PC-9 (cell line): ENCODE data around the gene MLF2. TPM values are rescaled to one million over a fixed set of nuclear protein-coding genes. Genes with fewer than 3 reads are reported as not detected.

Source experiments
- BruUV-seq: library from RNA; stranded (reverse); fragments of 400-500 nt; replicated peaks from 2 replicates; lab custom pipeline; 2021; lab: Mats Ljungman, UMichigan
- CTCF ChIA-PET: fragments of 300-600 bp; sonication (Branson Sonifier 250); formaldehyde crosslinking; loops from one replicate; lab custom pipeline; 2022; ENCODE audit warnings: antibody characterized with exemption; lab: Charles Lee
- POLR2A ChIA-PET: fragments of 300-600 bp; sonication (Branson Sonifier 250); formaldehyde crosslinking; loops from one replicate; lab custom pipeline; 2022; ENCODE audit warnings: antibody characterized with exemption; ENCODE audit not compliant: unreplicated experiment; lab: Charles Lee
- DNase-seq, 2 experiments: peaks; one replicate each; pipeline versions ENCODE4 v3.0.0 to v3.0.0-alpha.2; 2015 to 2022; ENCODE audit warnings: mixed read lengths in 1 of 2
- H2AFZ ChIP-seq: fragments of 200-600 bp; sonication (generic); 2 replicates; pipeline ENCODE4 v1.8.1; 2017; ENCODE audit warnings: antibody characterized with exemption
- H3F3A ChIP-seq: fragments of 200-600 bp; sonication (generic); 2 replicates; pipeline ENCODE4 v1.8.1; 2017; ENCODE audit warnings: antibody characterized with exemption, mild to moderate bottlenecking, low read depth; ENCODE audit not compliant: insufficient read depth
- H3K27ac ChIP-seq: fragments of 200-600 bp; sonication (generic); 2 replicates; pipeline ENCODE4 v1.6.1; 2016; ENCODE audit warnings: mixed run types
- H3K27me3 ChIP-seq: fragments of 200-600 bp; sonication (generic); 2 replicates; pipeline ENCODE4 v1.6.1; 2016; ENCODE audit warnings: low read depth, mixed run types; ENCODE audit not compliant: insufficient read depth
- H3K36me3 ChIP-seq: fragments of 200-600 bp; sonication (generic); 2 replicates; pipeline ENCODE4 v1.6.1; 2016; ENCODE audit warnings: low read depth, mixed run types
- H3K4me1 ChIP-seq: fragments of 200-600 bp; sonication (generic); replicated peaks from 2 replicates; pipeline ENCODE4 v1.6.1; 2016; ENCODE audit warnings: mixed run types; ENCODE audit not compliant: insufficient read depth
- H3K4me2 ChIP-seq: fragments of 200-600 bp; sonication (generic); 2 replicates; pipeline ENCODE4 v1.6.1; 2017; ENCODE audit warnings: mixed run types
- H3K4me3 ChIP-seq: fragments of 200-600 bp; sonication (generic); 2 replicates; pipeline ENCODE4 v1.6.1; 2016; ENCODE audit warnings: mixed run types
- H3K79me2 ChIP-seq: fragments of 200-600 bp; sonication (generic); 2 replicates; pipeline ENCODE4 v1.6.1; 2017; ENCODE audit warnings: low read depth, mixed run types
- H3K9me2 ChIP-seq: fragments of 200-600 bp; sonication (generic); 2 replicates; pipeline ENCODE4 v1.8.1; 2017; ENCODE audit warnings: mild to moderate bottlenecking; ENCODE audit not compliant: insufficient read depth
- H3K9me3 ChIP-seq: fragments of 200-600 bp; sonication (generic); 2 replicates; pipeline ENCODE4 v1.8.1; 2016; ENCODE audit warnings: low read depth; ENCODE audit not compliant: insufficient read depth
- H4K20me1 ChIP-seq: fragments of 200-600 bp; sonication (generic); 2 replicates; pipeline ENCODE4 v1.8.1; 2017; ENCODE audit not compliant: insufficient read depth
- EZH2 ChIP-seq: fragments of 200-600 bp; sonication (generic); IDR thresholded peaks from 2 replicates; pipeline ENCODE4 v1.8.0; 2017; ENCODE audit warnings: antibody characterized with exemption, low read depth
- intact Hi-C: fragments of 100-400 bp; cut with micrococcal nuclease; formaldehyde crosslinking; loops from one replicate; pipeline ENCODE4 v1.10.0; 2022; ENCODE audit not compliant: unreplicated experiment
- total RNA-seq: library from RNA; stranded (reverse); gene quantifications from 2 replicates; pipeline ENCODE4 v1.2.3, GENCODE V29; 2021
- TF ChIP-seq, protein P1 (sequence below): fragments of 200-600 bp; sonication (generic); conservative IDR thresholded peaks from 2 replicates; pipeline ENCODE4 v1.6.1; 2017; ENCODE audit warnings: mixed run types, antibody characterized with exemption, mild to moderate bottlenecking, moderate library complexity

The MLF2 gene
- total RNA-seq, 1 experiment from 2014 or later: 379 TPM

DNA sequence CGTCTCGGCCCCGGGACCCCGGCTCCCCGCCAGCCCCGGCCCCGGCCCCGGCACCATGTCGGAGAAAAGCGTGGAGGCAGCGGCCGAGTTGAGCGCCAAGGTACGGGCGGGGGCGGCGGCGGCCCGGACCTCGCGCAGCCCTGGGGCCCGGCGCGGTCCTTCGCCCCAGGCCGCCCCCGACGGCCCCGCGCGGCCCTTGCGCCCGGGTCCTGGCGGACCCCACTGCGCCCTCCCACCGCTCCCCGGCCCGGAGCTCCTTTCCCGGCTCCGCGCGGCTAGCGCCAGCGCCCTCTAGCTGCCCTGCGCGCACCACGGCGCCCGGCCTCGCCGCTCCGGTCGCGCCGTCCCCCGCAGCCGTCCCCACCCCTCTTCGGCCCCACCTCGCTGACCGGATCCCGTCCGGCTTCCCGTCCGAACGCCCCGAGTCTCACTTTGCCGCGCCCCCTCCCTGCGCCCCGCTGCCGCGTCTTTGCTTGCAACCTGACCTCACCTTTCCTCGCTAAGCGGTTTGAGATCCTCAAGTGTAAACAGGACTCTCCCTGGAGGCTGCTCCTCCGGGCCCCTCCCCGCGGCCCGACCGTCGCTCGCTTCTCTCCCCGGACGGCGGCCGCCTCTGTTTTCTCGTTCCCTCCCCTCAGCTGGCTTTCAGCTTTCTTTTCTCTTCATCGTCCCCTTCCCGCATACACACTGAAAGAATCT, 13.9 kb upstream of the MLF2 start:
- CTCF ChIA-PET: interaction anchor here (0.5 to 4.8 kb wide), 11 partner anchors 9 to 153 kb away, joined by 3 to 83 read pairs (median 4); partner anchors contain the start of genes CDCA3, MLF2 and USP5
- peaks cover 19% of the 10 kb centered on the region for H4K20me1 ChIP-seq
- H3K27ac ChIP-seq: peak overlapping the region; percentile 54
- DNase-seq: peak; percentile 81 to 95
- H3K9me2 ChIP-seq: no peaks in the 10 kb centered on the region
- peaks cover 49% of the 10 kb centered on the region for H3F3A ChIP-seq
- TF ChIP-seq EZH2: no peak
- TF ChIP-seq, protein P1, sequence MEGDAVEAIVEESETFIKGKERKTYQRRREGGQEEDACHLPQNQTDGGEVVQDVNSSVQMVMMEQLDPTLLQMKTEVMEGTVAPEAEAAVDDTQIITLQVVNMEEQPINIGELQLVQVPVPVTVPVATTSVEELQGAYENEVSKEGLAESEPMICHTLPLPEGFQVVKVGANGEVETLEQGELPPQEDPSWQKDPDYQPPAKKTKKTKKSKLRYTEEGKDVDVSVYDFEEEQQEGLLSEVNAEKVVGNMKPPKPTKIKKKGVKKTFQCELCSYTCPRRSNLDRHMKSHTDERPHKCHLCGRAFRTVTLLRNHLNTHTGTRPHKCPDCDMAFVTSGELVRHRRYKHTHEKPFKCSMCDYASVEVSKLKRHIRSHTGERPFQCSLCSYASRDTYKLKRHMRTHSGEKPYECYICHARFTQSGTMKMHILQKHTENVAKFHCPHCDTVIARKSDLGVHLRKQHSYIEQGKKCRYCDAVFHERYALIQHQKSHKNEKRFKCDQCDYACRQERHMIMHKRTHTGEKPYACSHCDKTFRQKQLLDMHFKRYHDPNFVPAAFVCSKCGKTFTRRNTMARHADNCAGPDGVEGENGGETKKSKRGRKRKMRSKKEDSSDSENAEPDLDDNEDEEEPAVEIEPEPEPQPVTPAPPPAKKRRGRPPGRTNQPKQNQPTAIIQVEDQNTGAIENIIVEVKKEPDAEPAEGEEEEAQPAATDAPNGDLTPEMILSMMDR: peak; percentile 66
- H3K79me2 ChIP-seq: peaks cover 25% of the 10 kb centered on the region
- intact Hi-C loops: loop anchor here (1.0 kb wide), 1 partner anchor 86 kb away; the partner anchor contains the start of gene USP5
- H3K4me1 ChIP-seq: peaks cover 36% of the 10 kb centered on the region
- H3K4me3 ChIP-seq: peak overlapping the region; percentile 70
- BruUV-seq: no TSS peak
- peak overlapping the region; percentile 82 for H3K4me2 ChIP-seq
- H2AFZ ChIP-seq: peak overlapping the region; percentile 80
- H3K27me3 ChIP-seq: no peaks in the 10 kb centered on the region
- POLR2A ChIA-PET: interaction anchor here (0.5 to 2.6 kb wide), 15 partner anchors 9 to 818 kb away, joined by 3 to 59 read pairs (median 6); partner anchors contain the start of genes CDCA3, COPS7A, MLF2 and USP5
- H3K9me3 ChIP-seq: no peaks in the 10 kb centered on the region
- H3K36me3 ChIP-seq: no peaks in the 10 kb centered on the region

DNA sequence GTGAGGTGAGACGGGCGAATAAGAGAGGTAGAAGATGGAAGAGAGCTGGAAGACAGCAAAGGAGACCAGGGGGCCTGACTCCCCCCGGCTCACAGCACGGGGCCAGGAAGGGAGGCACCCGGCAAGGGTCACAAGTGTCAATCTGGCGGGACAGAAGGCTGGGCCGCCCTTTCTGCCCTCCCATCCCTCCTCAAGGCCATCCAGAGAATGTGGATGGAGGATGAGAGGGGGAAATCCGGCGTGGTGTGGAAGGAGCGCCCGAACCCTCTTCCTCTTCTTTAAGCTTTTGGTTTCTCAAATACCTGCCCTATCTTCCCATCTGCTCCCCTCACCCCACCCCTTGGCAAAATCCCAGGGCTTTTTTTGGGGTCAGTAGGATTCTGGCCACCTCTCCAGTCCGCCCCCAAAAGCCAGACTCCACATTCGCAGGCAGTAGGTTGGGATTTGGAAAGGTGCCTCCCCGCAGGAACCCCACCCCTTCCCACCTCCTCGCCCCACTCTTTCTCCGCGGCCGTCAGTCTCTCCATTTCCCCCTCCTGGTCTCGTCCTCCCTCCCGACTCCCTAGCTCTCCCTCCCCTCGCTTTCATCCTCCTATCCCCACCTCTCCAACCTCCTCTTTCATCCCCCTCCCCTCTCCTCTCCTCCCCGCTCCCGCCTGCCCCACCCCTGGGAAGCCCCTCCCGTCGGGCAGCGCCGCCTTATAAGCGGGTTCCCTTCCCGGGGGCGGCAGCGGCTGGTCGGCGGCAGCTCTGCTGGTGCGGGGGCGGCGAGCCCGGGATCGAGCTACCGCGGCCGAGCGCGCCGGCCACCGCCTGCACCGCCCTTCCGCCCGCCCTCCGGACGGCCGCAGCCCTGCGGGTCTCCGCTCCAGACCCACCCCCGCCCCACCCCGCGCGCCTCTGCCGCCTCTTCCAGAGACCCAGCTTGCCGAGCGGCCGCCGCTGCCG, 13.0 kb upstream of the MLF2 start, which contains the start of gene PTMS:
Gene PTMS (plus strand): TSS at position 730 of the 948 bp plus-strand sequence. CDS start 343 bp downstream, outside the sequence.
- Histone ChIP-seq H3K79me2 (peaks cover 25% of the 10 kb centered on the region), H3K4me3 (peak within 1 kb of the TSS; percentile 70), H3K4me1 (peaks cover 36% of the 10 kb centered on the region), H2AFZ (peak within 1 kb of the TSS; percentile 80), H3K4me2 (peak within 1 kb of the TSS; percentile 82), H3K36me3 (no peaks in the 10 kb centered on the region), H4K20me1 (peaks cover 19% of the 10 kb centered on the region), H3K27ac (peak within 1 kb of the TSS; percentile 54), H3K9me2 (no peaks in the 10 kb centered on the region), H3K27me3 (no peaks in the 10 kb centered on the region), H3F3A (peaks cover 40% of the 10 kb centered on the region), H3K9me3 (no peaks in the 10 kb centered on the region)
- TF ChIP-seq, protein P1: no peak
- TF ChIP-seq EZH2: no peak
- CTCF ChIA-PET: interaction anchor here (0.5 to 4.8 kb wide), 9 partner anchors 13 to 152 kb away, joined by 3 to 83 read pairs (median 7); partner anchors contain the start of genes CDCA3, LPAR5, MLF2 and USP5
- TSS peak; percentile 50 for BruUV-seq
- DNase-seq: peak; percentile 80 to 97
- intact Hi-C loops: loop anchor here (1.0 to 2.0 kb wide), 2 partner anchors 77 to 86 kb away; partner anchors contain the start of genes USP5 and ZNF384
- POLR2A ChIA-PET: interaction anchor here (0.5 to 2.6 kb wide), 27 partner anchors 10 to 819 kb away, joined by 3 to 59 read pairs (median 5); partner anchors contain the start of genes CDCA3, COPS7A, MLF2 and USP5
